Esophagus squamous epithelium (tissue), 4 donors: ENCODE results near the gene PCBP2.

ENCODE experiments used
- CTCF ChIP-seq, 6 experiments: fragments of 450-650 bp in 4 of 6; fragments of 200-600 bp in 2 of 6; sonication (generic) in 2 of 6; IDR thresholded peaks; one replicate each; pipeline ENCODE4 v1.5.1; 2016 to 2019; ENCODE audit warnings: antibody characterized with exemption in 6 of 6, mild to moderate bottlenecking in 4 of 6, moderate library complexity in 4 of 6
- POLR2A ChIP-seq, 4 donors: fragments of 450-650 bp; IDR thresholded peaks; one replicate each; pipeline ENCODE4 v1.6.1; 2017; ENCODE audit warnings: antibody characterized with exemption in 4 of 4, mild to moderate bottlenecking in 4 of 4, moderate library complexity in 3 of 4

DNA sequence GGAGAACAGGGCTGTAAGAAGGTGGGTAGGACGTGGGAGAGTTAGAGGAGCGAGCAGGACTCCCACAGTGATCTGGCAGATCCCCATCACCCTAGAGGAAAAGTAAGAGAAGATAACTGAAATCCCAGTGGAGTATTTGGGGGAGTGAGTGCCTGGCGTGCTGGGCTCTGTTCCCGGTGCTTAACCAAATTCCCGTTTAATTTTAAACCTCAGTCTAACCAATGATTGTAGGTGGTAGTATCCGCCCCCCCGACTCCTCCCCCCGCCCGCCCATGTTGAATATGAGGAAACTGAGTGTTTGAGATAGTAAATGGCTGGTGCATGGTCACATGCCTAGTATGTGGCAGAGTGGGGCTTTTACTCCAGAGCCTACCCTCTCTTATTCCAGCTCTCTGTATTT is 50.4 kb downstream of the PCBP2 start:
- TF ChIP-seq CTCF (IDR thresholded peaks at IDR 0.05) (no peak), POLR2A (IDR thresholded peaks at IDR 0.05) (no peak)
